Transverse colon (tissue), 4 donors: ENCODE measurements around the gene FGF6. TPM values are rescaled to one million over a fixed set of nuclear protein-coding genes. Genes with fewer than 3 reads are reported as not detected.

ENCODE experiments used
- DNase-seq: peaks from one replicate; pipeline ENCODE4 v3.0.0-alpha.2; 2019
- H3K27ac ChIP-seq, 4 donors: fragments of 200-600 bp; sonication (generic); 2 replicates each; pipeline ENCODE4 v1.5.1; 2016 to 2018; ENCODE audit warnings: inconsistent platforms in 4 of 4
- H3K27me3 ChIP-seq: fragments of 200-600 bp; sonication (generic); 2 replicates; pipeline ENCODE4 v1.5.1; 2017; ENCODE audit warnings: inconsistent platforms
- H3K36me3 ChIP-seq, 4 donors: fragments of 200-600 bp; sonication (generic); 2 replicates each; pipeline ENCODE4 v1.5.1; 2017 to 2019; ENCODE audit warnings: inconsistent platforms in 4 of 4
- H3K4me1 ChIP-seq, 4 donors: fragments of 200-600 bp; sonication (generic); 2 replicates each; pipeline ENCODE4 v1.5.1; 2017 to 2020; ENCODE audit warnings: inconsistent platforms in 4 of 4
- H3K4me3 ChIP-seq, 4 donors: fragments of 200-600 bp; sonication (generic); 1 replicate in 1 of 4; 2 replicates in 3 of 4; pipeline versions ENCODE4 v1.5.1 to v1.6.1; 2017 to 2019; ENCODE audit warnings: inconsistent platforms in 4 of 4
- H3K9me3 ChIP-seq, 2 donors: fragments of 200-600 bp; sonication (generic); 2 replicates each; pipeline ENCODE4 v1.5.1; 2017 to 2019; ENCODE audit warnings: inconsistent platforms in 2 of 2
- EP300 ChIP-seq: sonication (generic); formaldehyde crosslinking; IDR thresholded peaks from one replicate; pipeline ENCODE4 v1.6.1; 2017; ENCODE audit warnings: antibody characterized with exemption, low read depth
- POLR2A ChIP-seq: fragments of 450-650 bp; IDR thresholded peaks from one replicate; pipeline ENCODE4 v1.6.1; 2016; ENCODE audit warnings: antibody characterized with exemption, mild to moderate bottlenecking, moderate library complexity
- POLR2AphosphoS5 ChIP-seq, 3 donors: sonication (generic); formaldehyde crosslinking; IDR thresholded peaks; one replicate each; pipeline ENCODE4 v1.6.1; 2016; ENCODE audit warnings: antibody characterized with exemption in 3 of 3
- WGBS, 2 donors: methylation state at CpG; one replicate each; pipeline ENCODE4 v1.1.5; 2018; ENCODE audit warnings: low coverage in 1 of 2; 5-methylcytosine and 5-hydroxymethylcytosine counted together
- in situ Hi-C, 4 donors: fragments of 200-750 bp; cut with MboI; loops; one replicate each; pipeline versions ENCODE4 v1.15.0 to v1.15.1; 2017; ENCODE audit warnings: low sequenced_read_pairs in 3 of 4, low pct_ligation_motif_present in 1 of 4, low pct_unique_long_range_greater_than_20kb in 1 of 4
- intact Hi-C: fragments of 100-400 bp; cut with DNase I; formaldehyde crosslinking; loops from one replicate; pipeline ENCODE4 v1.15.1; 2023; ENCODE audit warnings: low total_unique reads
- total RNA-seq, 4 donors: library from RNA; depleted of rRNA; stranded (reverse); fragments of >200 nt; gene quantifications; one replicate each; pipeline ENCODE4 v1.1.0, GENCODE V29; 2016
- TF ChIP-seq, protein P1 (sequence below), 5 experiments: fragments of 200-600 bp in 3 of 5; fragments of 450-650 bp in 2 of 5; sonication (generic) in 3 of 5; IDR thresholded peaks; 1 replicate in 2 of 5; 2 replicates in 3 of 5; pipeline ENCODE4 v1.5.1; 2016 to 2017; ENCODE audit warnings: antibody characterized with exemption in 5 of 5, inconsistent platforms in 3 of 5, mild to moderate bottlenecking in 2 of 5, moderate library complexity in 1 of 5

FGF6 gene
- total RNA-seq, 4 donors from 2014 or later, result not detected

DNA sequence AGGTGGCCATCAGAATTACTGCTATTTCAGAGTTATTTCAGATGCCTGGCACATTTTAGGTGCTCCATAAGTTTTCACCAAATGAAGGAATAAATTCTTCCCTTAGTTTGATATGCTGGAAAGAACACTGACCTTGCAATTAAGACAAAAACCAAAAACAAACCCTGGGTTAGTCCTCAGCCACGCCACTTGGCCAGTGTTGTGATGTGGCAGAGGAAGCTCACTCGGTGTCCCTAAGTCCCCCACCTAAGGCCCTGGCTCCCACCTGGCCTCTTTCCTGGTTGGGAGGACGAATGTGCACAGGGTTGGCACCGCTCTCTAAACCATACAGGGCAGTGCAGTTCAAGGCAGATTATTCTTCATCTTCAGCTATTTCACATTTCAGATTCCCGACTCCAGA, 52.4 kb downstream of the FGF6 start:
- no peak for DNase-seq
- in situ Hi-C loops, result no loop called here
- no peaks in the 10 kb centered on the region for H3K9me3 ChIP-seq
- H3K27me3 ChIP-seq, result no peaks in the 10 kb centered on the region
- no peak overlapping the region for H3K27ac ChIP-seq
- TF ChIP-seq POLR2AphosphoS5 (IDR thresholded peaks at IDR 0.05) (no peak), EP300 (no peak), POLR2A (no peak)
- TF ChIP-seq, protein P1, sequence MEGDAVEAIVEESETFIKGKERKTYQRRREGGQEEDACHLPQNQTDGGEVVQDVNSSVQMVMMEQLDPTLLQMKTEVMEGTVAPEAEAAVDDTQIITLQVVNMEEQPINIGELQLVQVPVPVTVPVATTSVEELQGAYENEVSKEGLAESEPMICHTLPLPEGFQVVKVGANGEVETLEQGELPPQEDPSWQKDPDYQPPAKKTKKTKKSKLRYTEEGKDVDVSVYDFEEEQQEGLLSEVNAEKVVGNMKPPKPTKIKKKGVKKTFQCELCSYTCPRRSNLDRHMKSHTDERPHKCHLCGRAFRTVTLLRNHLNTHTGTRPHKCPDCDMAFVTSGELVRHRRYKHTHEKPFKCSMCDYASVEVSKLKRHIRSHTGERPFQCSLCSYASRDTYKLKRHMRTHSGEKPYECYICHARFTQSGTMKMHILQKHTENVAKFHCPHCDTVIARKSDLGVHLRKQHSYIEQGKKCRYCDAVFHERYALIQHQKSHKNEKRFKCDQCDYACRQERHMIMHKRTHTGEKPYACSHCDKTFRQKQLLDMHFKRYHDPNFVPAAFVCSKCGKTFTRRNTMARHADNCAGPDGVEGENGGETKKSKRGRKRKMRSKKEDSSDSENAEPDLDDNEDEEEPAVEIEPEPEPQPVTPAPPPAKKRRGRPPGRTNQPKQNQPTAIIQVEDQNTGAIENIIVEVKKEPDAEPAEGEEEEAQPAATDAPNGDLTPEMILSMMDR (IDR thresholded peaks at IDR 0.05), result no peak
- intact Hi-C loops, result no loop called here
- H3K4me3 ChIP-seq, result no peak overlapping the region
- 78 to 100% methylated on average over 1 to 5 of the region's 5 CpGs for WGBS, 2 donors
- H3K4me1 ChIP-seq, result no peaks in the 10 kb centered on the region
- no peaks in the 10 kb centered on the region for H3K36me3 ChIP-seq

DNA sequence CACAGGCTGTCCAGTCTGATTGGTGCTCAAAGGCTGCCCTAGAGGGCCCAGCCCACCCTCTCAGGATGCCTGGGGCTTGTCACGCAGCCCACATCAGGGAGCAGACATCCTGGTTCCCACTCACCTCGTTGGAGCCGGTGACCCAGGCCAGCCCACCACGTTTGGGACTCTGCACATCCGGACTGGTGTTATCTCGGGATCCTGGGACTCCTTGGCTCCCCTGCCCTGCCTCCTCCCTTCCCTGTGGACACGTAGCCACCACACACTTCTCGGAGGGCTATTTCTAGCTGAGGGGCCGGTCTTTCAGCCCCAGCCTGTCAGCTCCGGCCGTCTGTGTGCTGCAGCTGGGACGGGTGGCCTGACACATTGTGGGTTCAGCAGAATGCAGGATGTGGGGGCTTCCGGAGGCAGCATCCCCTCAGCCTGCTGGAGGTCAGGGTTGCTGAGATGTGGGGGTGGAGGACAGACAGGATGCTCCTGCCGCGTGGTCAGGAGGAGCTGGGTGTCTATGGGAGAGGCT, 53.3 kb downstream of the FGF6 start:
- WGBS, 2 donors, result 57% methylated on average over 11 of the region's 15 CpGs; no CpG with 5 or more reads in 1 of the 2 donors
- no peaks in the 10 kb centered on the region for H3K36me3 ChIP-seq
- no peaks in the 10 kb centered on the region for H3K9me3 ChIP-seq
- no peaks in the 10 kb centered on the region for H3K4me1 ChIP-seq
- H3K27ac ChIP-seq, result no peak overlapping the region
- DNase-seq, result no peak
- in situ Hi-C loops, result no loop called here
- TF ChIP-seq EP300 (no peak), POLR2AphosphoS5 (IDR thresholded peaks at IDR 0.05) (no peak), POLR2A (no peak)
- TF ChIP-seq, protein P1 (IDR thresholded peaks at IDR 0.05), result no peak
- intact Hi-C loops, result no loop called here
- no peak overlapping the region for H3K4me3 ChIP-seq
- no peaks in the 10 kb centered on the region for H3K27me3 ChIP-seq

DNA sequence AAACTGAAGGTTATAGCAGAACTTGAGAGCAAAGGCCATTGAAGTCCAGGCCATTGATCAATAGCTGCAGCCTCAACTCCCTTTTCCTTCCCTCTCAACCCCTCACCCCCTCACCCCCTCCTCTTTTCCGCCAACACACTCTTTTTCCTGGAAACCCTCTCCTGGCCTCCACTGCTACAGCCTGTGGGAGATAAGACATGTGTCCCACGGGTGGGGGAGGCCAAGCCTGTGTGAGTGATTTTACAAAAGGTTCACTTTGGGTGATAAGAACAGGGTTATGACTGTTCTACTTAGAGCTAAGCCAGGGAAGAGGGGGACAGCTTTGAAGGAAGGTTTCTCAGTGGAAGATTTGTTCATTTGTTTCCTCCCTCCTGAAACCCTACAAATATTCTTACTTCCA, 57.0 kb downstream of the FGF6 start:
- in situ Hi-C loops (no loop called here), intact Hi-C loops (no loop called here)
- H3K4me3 ChIP-seq, result no peak overlapping the region
- DNase-seq, result no peak
- 51% methylated on average over 2 of the region's 2 CpGs; no CpG with 5 or more reads in 1 of the 2 donors for WGBS, 2 donors
- H3K9me3 ChIP-seq, result no peaks in the 10 kb centered on the region
- no peaks in the 10 kb centered on the region for H3K36me3 ChIP-seq
- H3K4me1 ChIP-seq, result no peaks in the 10 kb centered on the region
- H3K27me3 ChIP-seq, result no peaks in the 10 kb centered on the region
- no peak for TF ChIP-seq POLR2A
- TF ChIP-seq, protein P1 (IDR thresholded peaks at IDR 0.05), result no peak
- TF ChIP-seq POLR2AphosphoS5 (IDR thresholded peaks at IDR 0.05), result no peak
- no peak for TF ChIP-seq EP300
- H3K27ac ChIP-seq, result no peak overlapping the region

DNA sequence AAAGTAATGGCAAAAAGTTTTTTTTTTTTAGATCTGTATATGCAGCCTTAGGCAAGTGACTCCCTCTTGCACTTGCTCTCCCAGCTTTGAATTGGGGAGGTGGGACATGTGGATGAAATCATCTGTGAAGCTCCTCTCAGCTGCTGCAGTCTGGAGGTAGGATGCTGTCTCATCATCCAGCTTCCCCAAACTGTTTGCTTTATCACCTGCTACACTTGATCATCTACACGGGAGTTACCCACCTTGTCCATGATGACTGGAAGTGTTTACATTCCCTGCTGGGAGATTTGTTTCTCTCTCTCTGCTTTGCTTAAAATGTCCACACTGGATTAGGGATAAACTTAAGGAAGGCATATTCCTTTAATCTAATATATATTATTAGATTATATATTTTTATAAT, 57.6 kb downstream of the FGF6 start:
- Histone ChIP-seq H3K27me3 (no peaks in the 10 kb centered on the region), H3K4me3 (no peak overlapping the region), H3K4me1 (no peaks in the 10 kb centered on the region), H3K27ac (no peak overlapping the region), H3K36me3 (no peaks in the 10 kb centered on the region), H3K9me3 (no peaks in the 10 kb centered on the region)
- in situ Hi-C loops, result no loop called here
- TF ChIP-seq POLR2A, result no peak
- intact Hi-C loops, result no loop called here
- WGBS, 2 donors, result 30 to 50% methylated on average over 1 of the region's 1 CpG
- no peak for DNase-seq

DNA sequence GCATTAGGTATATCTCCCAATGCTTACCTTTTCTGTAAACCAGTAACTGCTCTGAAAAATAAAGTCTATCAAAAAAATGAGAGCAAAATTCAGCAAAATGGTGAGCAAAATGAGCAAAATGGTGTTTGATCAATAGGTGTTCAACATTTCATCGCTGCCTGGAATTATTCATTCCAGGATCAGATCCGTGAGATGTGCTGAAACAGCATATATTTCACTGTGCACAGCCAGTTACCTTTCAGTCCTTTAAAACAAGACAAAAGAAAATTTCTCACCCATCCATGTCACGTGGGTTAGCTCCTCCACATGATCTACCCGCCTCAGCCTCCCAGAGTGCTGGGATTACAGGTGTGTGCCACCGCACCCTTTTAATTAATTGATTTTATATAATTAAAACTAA, 58.0 kb downstream of the FGF6 start:
- Histone ChIP-seq H3K36me3 (no peaks in the 10 kb centered on the region), H3K27ac (no peak overlapping the region), H3K27me3 (no peaks in the 10 kb centered on the region), H3K9me3 (no peaks in the 10 kb centered on the region), H3K4me3 (no peak overlapping the region), H3K4me1 (no peaks in the 10 kb centered on the region)
- 79 to 80% methylated on average over 5 of the region's 5 CpGs for WGBS, 2 donors
- no peak for TF ChIP-seq POLR2A
- TF ChIP-seq POLR2AphosphoS5 (IDR thresholded peaks at IDR 0.05), result no peak
- TF ChIP-seq, protein P1 (IDR thresholded peaks at IDR 0.05), result no peak
- no peak for TF ChIP-seq EP300
- intact Hi-C loops, result no loop called here
- no peak for DNase-seq
- in situ Hi-C loops, result no loop called here
